ENCODE data around the gene SLC22A3.

DNA sequence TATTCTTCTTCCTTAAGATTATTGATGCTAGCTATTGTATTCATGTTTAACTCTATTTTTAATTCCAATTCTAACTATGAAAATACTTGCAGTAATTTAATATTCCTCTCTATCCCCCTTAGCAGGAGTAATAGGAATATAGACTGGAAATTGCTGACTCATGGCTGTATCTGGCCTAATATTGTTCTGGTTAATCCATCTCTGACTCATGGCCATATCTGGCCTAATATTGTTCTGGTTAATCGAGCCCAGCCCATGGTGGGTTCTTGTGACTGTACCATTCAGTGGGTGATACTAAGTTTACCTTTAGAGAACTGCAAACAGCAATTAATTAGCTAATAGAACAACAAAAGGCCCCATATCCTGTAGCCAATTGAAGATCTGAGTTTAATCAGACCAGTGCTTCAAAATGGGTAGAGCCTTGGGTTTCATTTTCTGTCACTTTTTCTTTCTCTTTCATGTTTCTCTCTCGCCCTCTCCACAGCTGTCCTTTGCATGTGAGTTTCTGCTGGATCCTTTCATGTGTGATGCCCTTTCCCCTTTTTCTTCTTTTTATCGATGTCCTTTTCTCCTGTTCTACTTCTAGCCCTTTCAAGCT, 50.6 kb downstream of the SLC22A3 start:
- TF ChIP-seq POLR2A (IDR thresholded peaks at IDR 0.05; ENCODE audit: low read depth, low read length) (no peak), TAF1 (IDR thresholded peaks at IDR 0.05; ENCODE audit: low read depth, low read length) (no peak)

Measured in GM12891 (cell line).